GM03348 (cell line): ENCODE measurements around the gene SPAG5.

ENCODE experiments used
- DNase-seq: peaks from one replicate; pipeline ENCODE4 v3.0.0; 2012; ENCODE audit warnings: low spot score

The SPAG5 gene

GRCh38 chr17:28598799-28599310, at the start of gene SPAG5:
Gene SPAG5, minus strand, starts transcription at chr17:28599025. Its CDS starts 79 bp downstream, at chr17:28598946.
- DNase-seq: peak; percentile 100

- no peak for DNase-seq
Measured at GRCh38 chr17:28646039-28646754, 47.4 kb upstream of the SPAG5 start.

DNA sequence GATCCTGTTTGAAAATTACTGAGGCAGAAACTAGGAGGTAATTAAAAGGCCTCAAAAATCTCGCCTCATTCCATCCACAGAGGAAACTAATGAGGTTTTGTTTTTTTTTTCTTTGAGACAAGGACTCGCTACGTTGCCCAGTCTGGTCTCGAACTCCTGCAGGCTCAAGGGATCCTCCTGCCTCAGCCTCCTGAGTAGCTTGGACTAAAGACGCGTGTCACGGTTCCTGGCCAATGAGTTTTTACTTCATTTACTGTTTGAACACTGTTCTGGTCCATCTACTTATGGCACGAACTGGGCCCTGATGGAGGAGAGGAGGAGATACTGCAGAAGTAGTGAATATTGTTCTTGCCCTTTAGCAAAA, 46.7 kb upstream of the SPAG5 start:
- DNase-seq: no peak

DNA sequence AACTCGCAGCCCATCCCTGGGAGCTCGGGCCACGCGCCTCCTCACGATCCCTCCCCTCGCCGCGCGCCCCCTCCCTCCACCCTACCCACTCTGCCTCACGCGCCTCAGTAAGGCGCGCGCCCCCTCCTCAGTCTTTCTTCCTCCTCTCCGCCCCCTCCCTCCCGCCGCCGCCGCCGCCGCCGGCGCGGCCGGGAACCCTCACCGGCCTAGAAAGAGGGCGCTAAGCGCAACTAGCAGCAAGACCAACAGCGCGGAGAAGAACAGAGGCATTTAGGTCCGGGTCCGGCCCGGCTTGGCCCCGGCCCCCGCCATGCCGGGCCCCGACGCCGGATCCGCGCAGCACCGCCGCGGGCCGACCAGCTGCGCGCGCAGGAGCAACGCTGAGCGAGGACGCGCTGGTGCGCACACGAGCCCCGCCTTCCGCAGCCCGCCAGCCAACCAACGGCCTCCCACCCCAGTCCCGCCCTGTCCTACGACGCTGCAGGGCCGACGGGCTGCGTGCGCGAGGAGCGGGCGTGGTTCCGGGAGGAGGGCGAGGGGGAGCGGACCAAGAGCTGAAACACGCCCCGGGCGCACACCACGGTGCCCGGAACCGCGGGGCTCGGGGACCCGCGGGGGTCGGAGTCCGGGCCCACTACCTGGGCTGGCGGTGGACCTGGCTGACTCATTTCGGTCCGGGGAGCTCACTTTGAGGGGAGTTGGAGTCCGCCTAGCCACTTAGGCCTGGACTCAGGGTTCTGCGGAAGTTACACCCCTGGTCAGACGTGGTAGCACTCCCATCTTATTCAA, 46.2 kb upstream of the SPAG5 start, which contains the start of gene BLTP2:
Gene BLTP2, minus strand, starts transcription at position 372 of the 789 bp plus-strand sequence. Its CDS starts 102 bp downstream, at position 270.
- DNase-seq: peak; percentile 100

GRCh38 chr17:28643983-28644786, 45.4 kb upstream of the SPAG5 start:
- peak; percentile 75 for DNase-seq

DNA sequence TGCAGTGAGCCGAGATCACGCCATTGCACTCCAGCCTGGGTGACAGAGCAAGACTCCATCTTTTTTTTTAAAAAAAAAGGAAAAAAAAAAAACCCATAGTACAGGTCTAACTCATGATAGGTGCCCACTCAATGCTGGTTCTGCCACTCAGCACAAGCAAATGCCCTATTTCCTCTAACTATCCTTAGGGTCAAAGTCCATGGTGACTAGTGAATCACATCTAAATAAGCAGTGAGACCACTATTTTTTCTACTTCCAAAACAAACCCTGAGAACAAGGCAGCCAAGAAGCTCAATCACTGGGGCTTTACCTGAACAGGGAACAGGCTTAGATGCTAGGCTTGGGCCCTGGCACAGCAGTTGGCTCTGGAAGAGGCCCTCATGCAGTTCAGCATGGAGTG, 42.8 kb upstream of the SPAG5 start:
- no peak for DNase-seq

GRCh38 chr17:28635506-28635905, 36.7 kb upstream of the SPAG5 start:
- DNase-seq: no peak

DNA sequence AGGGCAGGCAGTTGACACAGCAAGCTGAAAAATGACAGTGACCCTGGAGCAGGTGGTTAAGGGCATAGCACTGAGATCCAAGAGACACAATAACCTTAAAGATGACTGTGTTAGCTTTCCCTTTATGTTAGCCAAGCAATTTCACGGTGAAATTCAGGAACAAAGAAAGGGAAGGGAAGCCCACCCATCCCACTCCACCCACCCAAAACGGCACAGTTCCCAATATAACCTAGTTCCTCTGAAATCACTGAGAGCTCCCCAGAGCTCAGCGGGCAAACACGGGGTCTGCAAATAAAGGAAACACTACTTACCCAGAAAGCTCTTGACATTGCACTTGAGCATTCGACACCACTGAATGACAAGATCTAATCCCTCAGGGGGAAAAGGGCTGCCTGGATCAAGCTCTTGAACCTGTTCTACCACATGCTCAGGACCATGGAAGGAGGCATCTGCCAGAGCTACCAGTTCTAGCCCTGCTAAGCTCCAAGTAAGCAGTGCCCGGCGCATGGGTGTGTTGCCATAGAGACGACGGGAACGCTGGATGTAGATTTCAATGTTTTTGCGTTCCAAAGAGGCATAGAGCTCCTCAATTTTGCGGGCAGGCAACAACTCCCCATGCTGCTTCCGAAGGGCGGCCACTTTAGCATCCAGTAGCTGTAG, 35.5 kb upstream of the SPAG5 start:
- no peak for DNase-seq

GRCh38 chr17:28626818-28627217, 28.0 kb upstream of the SPAG5 start:
- DNase-seq: no peak

- DNase-seq: no peak
Measured at GRCh38 chr17:28624148-28624547, 25.3 kb upstream of the SPAG5 start.

DNA sequence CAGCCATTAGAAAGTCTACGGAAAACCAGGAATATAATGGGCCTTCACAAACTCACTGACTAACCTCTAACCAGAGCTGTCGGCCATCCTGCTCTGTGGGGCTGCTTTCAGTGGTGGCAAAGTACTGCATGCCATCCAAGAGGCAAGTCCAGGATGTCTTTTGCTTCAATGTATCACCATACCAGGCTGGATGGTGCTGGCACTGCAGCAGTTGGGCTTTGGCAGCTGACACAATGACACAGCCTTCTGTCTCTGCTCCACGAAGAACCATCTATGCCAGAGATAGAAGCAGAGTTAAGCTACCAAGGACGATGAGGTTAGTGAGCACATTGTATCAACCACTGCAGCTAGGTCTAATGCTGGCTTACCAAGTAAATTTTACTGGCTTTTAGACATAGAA, 24.9 kb upstream of the SPAG5 start:
- no peak for DNase-seq

GRCh38 chr17:28622186-28622585, 23.4 kb upstream of the SPAG5 start:
- no peak for DNase-seq

DNA sequence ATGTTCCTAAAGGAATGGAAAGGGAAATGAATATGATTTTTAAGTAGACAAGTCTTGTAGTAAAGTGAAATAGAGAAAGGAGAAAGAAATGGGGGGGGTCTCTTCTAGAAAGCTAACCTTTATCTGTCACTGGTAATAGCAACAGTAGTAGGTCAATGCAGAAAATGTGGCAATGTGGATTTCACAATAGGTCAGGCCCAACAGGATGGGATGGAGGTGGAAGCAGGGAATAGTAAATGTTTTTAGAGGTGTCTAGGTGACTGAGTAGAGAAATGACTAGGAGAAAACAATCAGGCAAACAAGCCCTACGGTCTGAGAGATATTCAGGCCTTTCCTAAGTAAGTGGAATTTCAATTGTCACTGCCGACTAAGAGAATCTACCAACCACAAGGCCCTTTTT, 21.2 kb upstream of the SPAG5 start:
- DNase-seq: no peak

- no peak for DNase-seq
Measured at GRCh38 chr17:28618464-28618863, 19.6 kb upstream of the SPAG5 start.

DNA sequence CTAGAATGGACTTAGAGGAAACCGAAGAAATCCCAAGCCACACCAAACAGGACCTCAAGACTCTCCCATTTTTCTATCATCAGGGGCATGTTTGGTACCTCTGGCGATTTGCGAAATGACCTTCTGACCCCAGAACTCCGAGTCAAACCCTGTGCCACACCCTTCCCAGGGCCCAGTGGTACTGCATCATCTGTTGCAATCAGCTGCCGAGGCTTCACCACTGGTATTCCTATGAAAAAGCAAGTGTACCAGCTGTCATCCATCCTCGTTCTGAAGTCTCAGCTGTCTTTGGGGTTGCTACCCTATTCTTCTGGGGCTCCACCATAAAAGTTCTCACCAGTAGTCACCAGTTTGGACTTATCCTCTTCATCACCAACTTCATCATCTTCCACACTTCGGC, 17.5 kb upstream of the SPAG5 start:
- DNase-seq: no peak

DNA sequence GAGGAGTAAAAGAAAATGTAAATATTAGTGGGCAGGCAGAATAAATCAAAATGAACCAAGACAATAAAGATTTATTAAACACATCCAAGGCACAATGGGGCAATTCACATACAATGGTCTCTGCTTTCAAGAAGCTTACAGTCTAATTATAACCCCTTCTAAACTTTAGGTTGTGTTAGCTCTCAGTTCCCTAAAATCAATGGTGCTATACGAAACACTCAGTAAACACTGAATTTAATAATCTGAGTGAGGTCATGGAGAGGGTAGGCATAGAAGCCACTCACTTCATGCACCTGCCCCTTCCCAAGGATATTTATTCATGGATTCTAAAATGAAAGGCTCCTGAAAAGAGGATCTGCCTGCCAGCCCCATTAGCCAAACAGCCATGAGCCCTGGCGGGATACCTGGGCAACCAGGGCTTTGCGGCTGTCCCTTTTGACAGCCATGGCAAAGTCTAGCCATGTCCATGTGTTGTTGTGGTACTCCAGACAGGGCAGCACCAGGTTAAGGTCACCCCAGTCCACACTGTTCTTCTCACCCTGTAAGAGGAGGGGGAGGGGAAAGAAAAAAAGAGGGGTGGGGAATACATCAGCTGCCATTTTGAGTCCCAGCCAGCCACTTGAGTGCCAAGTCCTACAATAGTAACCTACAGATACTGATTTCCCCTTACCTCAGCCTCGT, 16.6 kb upstream of the SPAG5 start:
- no peak for DNase-seq

DNA sequence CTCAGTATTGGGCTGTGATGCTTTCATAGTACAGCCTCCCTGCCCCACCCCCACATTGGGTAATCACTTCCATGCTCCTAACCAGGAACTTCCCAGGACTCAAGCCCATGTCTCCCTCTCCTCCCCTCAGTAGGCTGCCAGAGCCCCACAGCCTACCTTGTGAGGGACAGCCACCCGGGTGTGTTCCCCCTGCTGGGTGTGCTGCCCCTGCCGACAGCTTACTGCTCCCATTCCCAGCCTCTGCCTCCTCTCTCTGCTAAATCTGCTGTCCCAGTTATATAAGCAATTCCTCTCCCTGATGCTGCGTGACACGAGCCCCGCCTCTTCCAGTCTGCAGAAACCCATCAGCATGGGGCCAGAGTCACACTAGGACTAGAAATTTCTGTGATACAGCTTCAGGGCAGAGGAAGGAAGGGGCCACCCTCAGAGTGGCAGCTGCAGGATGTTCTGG, 15.1 kb upstream of the SPAG5 start, which contains the start of gene RSKR:
Gene RSKR, minus strand, starts transcription at position 255 of the 451 bp plus-strand sequence. Its CDS starts 24 bp downstream, at position 231.
- no peak for DNase-seq

GRCh38 chr17:28612936-28613872, 14.4 kb upstream of the SPAG5 start:
- DNase-seq: peak; percentile 52

GRCh38 chr17:28612531-28612930, 13.7 kb upstream of the SPAG5 start:
- no peak for DNase-seq

GRCh38 chr17:28610376-28610775, 11.6 kb upstream of the SPAG5 start:
- no peak for DNase-seq
